C4-2B (cell line): ENCODE results near the gene ICAM2.
A peak's percentile ranks its signal among the peaks of the same experiment; 100 is the strongest.

Experiments used
- CTCF ChIP-seq: fragments of 450-650 bp; conservative IDR thresholded peaks from 2 replicates; pipeline ENCODE4 v1.5.1; 2017; ENCODE audit warnings: mild to moderate bottlenecking
- ZFX ChIP-seq: fragments of 450-650 bp; IDR thresholded peaks from 2 replicates; pipeline ENCODE4 v1.6.1; 2017

GRCh38 chr17:64017381-64017980 lies 3.0 kb downstream of the ICAM2 start:
- TF ChIP-seq ZFX: no peak
- TF ChIP-seq CTCF: peak; percentile 53
